Embryonic facial prominence (tissue), 1 donor: ENCODE measurements around the gene CCDC149.

ENCODE experiments used
- DNase-seq: peaks from one replicate; pipeline ENCODE4 v3.0.0-alpha.2; 2016; ENCODE audit errors: extremely low spot score

CCDC149 gene

GRCh38 chr4:24912252-24913118 is at the start of gene CCDC149:
CCDC149 (minus strand) TSS chr4:24913042; CDS start chr4:24912864, 178 bp downstream.
- no peak for DNase-seq

- no peak for DNase-seq
Observed at GRCh38 chr4:24957886-24958285, 45.0 kb upstream of the CCDC149 start.

GRCh38 chr4:24956763-24957162 is 43.9 kb upstream of the CCDC149 start:
- DNase-seq, result no peak

GRCh38 chr4:24956091-24956490 is 43.2 kb upstream of the CCDC149 start:
- DNase-seq, result no peak

- no peak for DNase-seq
Observed at GRCh38 chr4:24952667-24953066, 39.8 kb upstream of the CCDC149 start.

GRCh38 chr4:24949970-24950369 is 37.1 kb upstream of the CCDC149 start:
- no peak for DNase-seq

GRCh38 chr4:24937917-24938281 is 25.1 kb upstream of the CCDC149 start:
- DNase-seq, result no peak

GRCh38 chr4:24937176-24937916 is 24.5 kb upstream of the CCDC149 start:
- DNase-seq, result no peak

- no peak for DNase-seq
Observed at GRCh38 chr4:24935856-24936255, 23.0 kb upstream of the CCDC149 start.

GRCh38 chr4:24934311-24934710 is 21.5 kb upstream of the CCDC149 start:
- DNase-seq, result no peak

- DNase-seq, result no peak
Observed at GRCh38 chr4:24933684-24934275, 20.9 kb upstream of the CCDC149 start.

- DNase-seq, result no peak
Observed at GRCh38 chr4:24932515-24933225, 19.8 kb upstream of the CCDC149 start.

GRCh38 chr4:24930151-24930550 is 17.3 kb upstream of the CCDC149 start:
- DNase-seq, result no peak

- DNase-seq, result no peak
Observed at GRCh38 chr4:24928708-24929107, 15.9 kb upstream of the CCDC149 start.

- no peak for DNase-seq
Observed at GRCh38 chr4:24927049-24927448, 14.2 kb upstream of the CCDC149 start.

- DNase-seq, result no peak
Observed at GRCh38 chr4:24924309-24924781, 11.5 kb upstream of the CCDC149 start.

GRCh38 chr4:24923550-24923949 is 10.7 kb upstream of the CCDC149 start:
- no peak for DNase-seq

- no peak for DNase-seq
Observed at GRCh38 chr4:24923002-24923401, 10.2 kb upstream of the CCDC149 start.

- no peak for DNase-seq
Observed at GRCh38 chr4:24922416-24922815, 9.6 kb upstream of the CCDC149 start.

GRCh38 chr4:24921491-24921890 is 8.6 kb upstream of the CCDC149 start:
- no peak for DNase-seq

GRCh38 chr4:24920008-24920407 is 7.2 kb upstream of the CCDC149 start:
- DNase-seq, result no peak
